ENCODE measurements around the gene MSANTD3. TPM values are rescaled to one million over a fixed set of nuclear protein-coding genes. Genes with fewer than 3 reads are reported as not detected.

The MSANTD3 gene
- polyA plus RNA-seq, 1 donor = 15.1 TPM

Other genes with a start within 250 kb of the MSANTD3 start
- gene TEX10, start 74.2 kb upstream of the MSANTD3 start, polyA plus RNA-seq = 22.6 TPM
- 2.4 TPM for gene TMEFF1, start 46.0 kb downstream of the MSANTD3 start, polyA plus RNA-seq
- gene CAVIN4, start 150.9 kb downstream of the MSANTD3 start, polyA plus RNA-seq = 1.0 TPM